GM12878 (cell line): Measurements from ENCODE around the gene EPHB1. TPM values are rescaled to one million over a fixed set of nuclear protein-coding genes. Genes with fewer than 3 reads are reported as not detected.

ENCODE experiments used
- ATAC-seq: fragments of 200-7000 bp; cut with Tn5 transposase; 3 replicates; pipeline ENCODE4 v1.9.1; 2020; ENCODE audit warnings: mild to moderate bottlenecking, moderate library complexity
- BruUV-seq: library from RNA; stranded (reverse); fragments of 400-500 nt; replicated peaks from 2 replicates; lab custom pipeline; 2021; lab: Mats Ljungman, UMichigan
- CTCF ChIA-PET: fragments of 300-600 bp; sonication (Branson Sonifier 250); formaldehyde crosslinking; extraction: SDS; loops from one replicate; lab custom pipeline; 2021; ENCODE audit warnings: inconsistent platforms; lab: Yijun Ruan, JAX
- POLR2A ChIA-PET: fragments of 350-600 bp; formaldehyde crosslinking; extraction: SDS; loops from one replicate; lab custom pipeline; 2021; ENCODE audit warnings: inconsistent platforms; lab: Charles Lee
- RAD21 ChIA-PET: fragments of 300-600 bp; sonication (Branson Sonifier 250); formaldehyde crosslinking; loops from one replicate; lab custom pipeline; 2023; ENCODE audit warnings: antibody characterized with exemption; ENCODE audit not compliant: unreplicated experiment; lab: Charles Lee
- SMC1A ChIA-PET: fragments of 300-600 bp; sonication (Branson Sonifier 250); formaldehyde crosslinking; loops from one replicate; lab custom pipeline; 2023; ENCODE audit not compliant: unreplicated experiment, uncharacterized antibody; lab: Charles Lee
- DNase-seq: peaks from one replicate; pipeline ENCODE4 v3.0.0-alpha.2; 2011; ENCODE audit warnings: low read depth, low spot score
- FAIRE-seq: peaks from 3 replicates; lab custom pipeline; 2011; peaks lifted over from hg19 to GRCh38; lab: Jason Lieb, UNC
- H2AFZ ChIP-seq: 2 replicates; pipeline ENCODE4 v1.6.0; 2011; ENCODE audit warnings: low read depth, low read length, control low read depth; ENCODE audit not compliant: control insufficient read depth
- H3K27ac ChIP-seq: 2 replicates; pipeline ENCODE4 v1.5.1; 2011; ENCODE audit warnings: control low read depth; ENCODE audit not compliant: control insufficient read depth, insufficient read depth
- H3K27me3 ChIP-seq, 2 experiments: replicated peaks in 1 of 2; 2 replicates each; pipeline versions ENCODE4 v1.6.0 to v1.6.1; 2011; ENCODE audit warnings: low read length in 1 of 2; ENCODE audit not compliant: control insufficient read depth in 2 of 2, insufficient read depth in 2 of 2
- H3K36me3 ChIP-seq, 2 experiments: 2 replicates each; pipeline ENCODE4 v1.5.1; 2011; ENCODE audit warnings: low read length in 1 of 2; ENCODE audit not compliant: control insufficient read depth in 2 of 2, insufficient read depth in 2 of 2
- H3K4me1 ChIP-seq: 2 replicates; pipeline ENCODE4 v1.6.1; 2011; ENCODE audit warnings: mild to moderate bottlenecking, low read length, moderate library complexity, mixed read lengths; ENCODE audit not compliant: control insufficient read depth, insufficient read depth
- H3K4me2 ChIP-seq: 2 replicates; pipeline ENCODE4 v1.6.0; 2011; ENCODE audit warnings: control low read depth; ENCODE audit not compliant: control insufficient read depth, insufficient read depth
- H3K4me3 ChIP-seq: fragments of 200-600 bp; sonication (generic); 2 replicates; pipeline ENCODE4 v1.5.1; 2016
- H3K79me2 ChIP-seq: 2 replicates; pipeline ENCODE4 v1.6.0; 2011; ENCODE audit warnings: low read length; ENCODE audit not compliant: control insufficient read depth, insufficient read depth
- H3K9ac ChIP-seq: 2 replicates; pipeline ENCODE4 v1.8.0; 2011; ENCODE audit warnings: low read length, control low read depth, mixed read lengths; ENCODE audit not compliant: control insufficient read depth, insufficient read depth
- H3K9me3 ChIP-seq: replicated peaks from 3 replicates; pipeline ENCODE4 v1.5.1; 2011; ENCODE audit warnings: mild to moderate bottlenecking, low read length; ENCODE audit not compliant: control insufficient read depth, insufficient read depth
- H4K20me1 ChIP-seq: 2 replicates; pipeline ENCODE4 v1.6.0; 2011; ENCODE audit not compliant: control insufficient read depth, insufficient read depth
- ASH2L ChIP-seq: fragments of 300-600, 200-600 bp; sonication (generic); IDR thresholded peaks from 2 replicates; pipeline ENCODE4 v1.6.1; 2017; ENCODE audit warnings: low read depth, mild to moderate bottlenecking, borderline replicate concordance
- CEBPZ ChIP-seq: fragments of 150-350 bp; IDR thresholded peaks from 2 replicates; pipeline ENCODE4 v1.6.1; 2016; ENCODE audit warnings: low read depth, low read length
- CHD2 ChIP-seq: IDR thresholded peaks from 2 replicates; pipeline ENCODE4 v1.6.1; 2011; ENCODE audit warnings: low read depth, low read length, improper control_type of control experiment, borderline replicate concordance
- FOS ChIP-seq: IDR thresholded peaks from 3 replicates; pipeline ENCODE4 v1.6.1; 2011; ENCODE audit warnings: borderline replicate concordance; ENCODE audit not compliant: insufficient read length; ENCODE audit errors: extremely low read depth
- IRF5 ChIP-seq: fragments of 450-650 bp; IDR thresholded peaks from 2 replicates; pipeline ENCODE4 v1.6.1; 2017; ENCODE audit warnings: borderline replicate concordance
- NFIC ChIP-seq: IDR thresholded peaks from 2 replicates; pipeline ENCODE4 v1.6.1; 2012; ENCODE audit warnings: low read depth, mild to moderate bottlenecking, inconsistent platforms, low read length, moderate library complexity
- PAX8 ChIP-seq: fragments of 450-650 bp; IDR thresholded peaks from 2 replicates; pipeline ENCODE4 v1.6.1; 2017; ENCODE audit warnings: mild to moderate bottlenecking, moderate library complexity
- PML ChIP-seq: IDR thresholded peaks from 2 replicates; pipeline ENCODE4 v1.6.1; 2012; ENCODE audit warnings: low read length, inconsistent platforms
- RAD21 ChIP-seq: IDR thresholded peaks from 2 replicates; pipeline ENCODE4 v1.6.1; 2011; ENCODE audit warnings: mild to moderate bottlenecking, low read depth, low read length, moderate library complexity; ENCODE audit not compliant: insufficient read depth
- RUNX3 ChIP-seq: IDR thresholded peaks from 2 replicates; pipeline ENCODE4 v1.6.1; 2012; ENCODE audit warnings: low read length, inconsistent platforms
- SIX5 ChIP-seq: IDR thresholded peaks from 2 replicates; pipeline ENCODE4 v1.6.1; 2011; ENCODE audit warnings: mild to moderate bottlenecking, low read depth, low read length, moderate library complexity; ENCODE audit not compliant: severe bottlenecking
- WGBS: methylation state at CpG from one replicate; pipeline ENCODE4 v1.1.6; 2016; ENCODE audit warnings: low lambda C conversion rate; ENCODE audit not compliant: insufficient replicate concordance, insufficient coverage; ENCODE audit errors: missing lambda C conversion rate; 5-methylcytosine and 5-hydroxymethylcytosine counted together
- in situ Hi-C: fragments of 300-500 bp; cut with MboI; formaldehyde crosslinking; loops from 9 replicates; pipeline ENCODE4 v1.14.3; 2018; ENCODE audit warnings: mixed read lengths
- intact Hi-C: fragments of 100-400 bp; cut with micrococcal nuclease; formaldehyde crosslinking; loops from one replicate; pipeline ENCODE4 v1.14.2; 2022; ENCODE audit not compliant: unreplicated experiment
- polyA plus RNA-seq, 11 experiments: library from polyadenylated mRNA; depleted of rRNA in 4 of 11; unstranded in 6 of 11; stranded (reverse) in 5 of 11; fragments of >200 nt; fragmentation: Nextera tagmentation in 4 of 11; fragmentation: Illumina TruSeq in 1 of 11; extraction: Ambion mirVana in 4 of 11; extraction: Trizol in 1 of 11; gene quantifications; 1 replicate in 1 of 11; 2 replicates in 10 of 11; pipeline versions ENCODE4 v1.2.1 to v1.2.3, GENCODE V29; 2011 to 2016; ENCODE audit warnings: inconsistent platforms in 2 of 11, missing spikeins in 2 of 11, low read depth in 1 of 11
- total RNA-seq, 4 experiments: library from RNA; depleted of rRNA in 3 of 4; stranded (reverse); fragments of >200 nt in 3 of 4; fragmentation: Illumina TruSeq in 1 of 4; extraction: Trizol in 1 of 4; gene quantifications; 2 replicates each; pipeline versions ENCODE4 v1.2.1 to v1.2.3, GENCODE V29; 2013 to 2021

EPHB1 gene
- total and polyA plus RNA-seq, 10 of the 15 experiments (the other 5 are each of a cell fraction or from before 2014, with no cell fraction given) = 0.33 to 23.8 (median 1.2) TPM

- ATAC-seq = no peak
- H2AFZ ChIP-seq = no peak overlapping the region
- SMC1A ChIA-PET = no interaction called here
- no peak for FAIRE-seq
- no TSS peak for BruUV-seq
- WGBS = 25% methylated on average over 2 of the region's 2 CpGs
- peaks cover 0 to 3% of the 10 kb centered on the region in 2 experiments; a peak in 3 of 4 replicates for H3K36me3 ChIP-seq
- no peak overlapping the region for H3K9ac ChIP-seq
- H3K4me1 ChIP-seq = no peaks in the 10 kb centered on the region
- CTCF ChIA-PET = no interaction called here
- no peak for TF ChIP-seq PAX8
- TF ChIP-seq SIX5 = no peak
- H3K4me2 ChIP-seq = no peak overlapping the region
- no peaks in the 10 kb centered on the region for H3K79me2 ChIP-seq
- no peak overlapping the region for H3K27ac ChIP-seq
- H3K4me3 ChIP-seq = no peak overlapping the region
- no peaks in the 10 kb centered on the region for H3K27me3 ChIP-seq
- in situ Hi-C loops = no loop called here
- intact Hi-C loops = no loop called here
- POLR2A ChIA-PET = no interaction called here
- RAD21 ChIA-PET = no interaction called here
- H3K9me3 ChIP-seq = no peaks in the 10 kb centered on the region
- DNase-seq = no peak
- H4K20me1 ChIP-seq = no peaks in the 10 kb centered on the region; the same call in 1 of the 2 replicates
Measured at GRCh38 chr3:135143474-135143873, 348.4 kb downstream of the EPHB1 start.

- RAD21 ChIA-PET = no interaction called here
- BruUV-seq = no TSS peak
- DNase-seq (no peak), ATAC-seq (no peak), FAIRE-seq (no peak)
- in situ Hi-C loops = no loop called here
- Histone ChIP-seq H3K79me2 (no peaks in the 10 kb centered on the region), H3K4me3 (no peak overlapping the region), H2AFZ (no peak overlapping the region), H3K4me2 (no peak overlapping the region), H3K36me3 (peaks cover 0 to 3% of the 10 kb centered on the region in 2 experiments; a peak in 2 of 4 replicates), H3K27ac (no peak overlapping the region), H3K9ac (no peak overlapping the region), H3K4me1 (no peaks in the 10 kb centered on the region), H3K9me3 (no peaks in the 10 kb centered on the region), H3K27me3 (no peaks in the 10 kb centered on the region), H4K20me1 (no peaks in the 10 kb centered on the region; the same call in 1 of the 2 replicates)
- POLR2A ChIA-PET = no interaction called here
- SMC1A ChIA-PET = interaction anchor here (1.0 kb wide), 1 partner anchor 12 kb away, joined by 4 read pairs; no protein-coding TSS in a partner anchor
- CTCF ChIA-PET = no interaction called here
- WGBS = 15% methylated on average over 3 of the region's 3 CpGs
- intact Hi-C loops = no loop called here
- TF ChIP-seq NFIC = no peak
- no peak for TF ChIP-seq CHD2
- no peak for TF ChIP-seq CEBPZ
- no peak for TF ChIP-seq ASH2L
- no peak for TF ChIP-seq FOS
- no peak for TF ChIP-seq PML
- TF ChIP-seq RAD21 = no peak
- no peak for TF ChIP-seq RUNX3
- TF ChIP-seq IRF5 = no peak
- no peak for TF ChIP-seq SIX5
Measured at GRCh38 chr3:135145581-135145980, 350.5 kb downstream of the EPHB1 start.
